NCI-H345 (cell line): ENCODE results near the gene INTS11.
A peak's percentile ranks its signal among the peaks of the same experiment; 100 is the strongest.

Experiments
- DNase-seq: peaks from one replicate; lab custom pipeline; 2025; lab: John Stamatoyannopoulos, UW

Gene INTS11

GRCh38 chr1:1343811-1344421 is 19.5 kb upstream of the INTS11 start:
- DNase-seq = no peak

GRCh38 chr1:1342584-1343115 is 18.2 kb upstream of the INTS11 start:
- no peak for DNase-seq

GRCh38 chr1:1342061-1342562 is 17.7 kb upstream of the INTS11 start:
- no peak for DNase-seq

- no peak for DNase-seq
Measured at GRCh38 chr1:1341549-1342021, 17.1 kb upstream of the INTS11 start.

GRCh38 chr1:1340791-1341548 is 16.5 kb upstream of the INTS11 start:
- DNase-seq = no peak

GRCh38 chr1:1340185-1340584 is 15.7 kb upstream of the INTS11 start:
- DNase-seq = no peak

GRCh38 chr1:1338278-1338677 is 13.8 kb upstream of the INTS11 start:
- no peak for DNase-seq

- no peak for DNase-seq
Measured at GRCh38 chr1:1337793-1338147, 13.3 kb upstream of the INTS11 start.

- no peak for DNase-seq
Measured at GRCh38 chr1:1336931-1337792, 12.7 kb upstream of the INTS11 start.

GRCh38 chr1:1336446-1336845 is 12.0 kb upstream of the INTS11 start:
- no peak for DNase-seq

- no peak for DNase-seq
Measured at GRCh38 chr1:1335792-1336248, 11.4 kb upstream of the INTS11 start.

GRCh38 chr1:1335283-1335682 is 10.8 kb upstream of the INTS11 start:
- no peak for DNase-seq

GRCh38 chr1:1334835-1335234 is 10.4 kb upstream of the INTS11 start:
- DNase-seq = no peak

GRCh38 chr1:1333551-1334241 is 9.2 kb upstream of the INTS11 start:
- no peak for DNase-seq

- DNase-seq = no peak
Measured at GRCh38 chr1:1332774-1333480, 8.5 kb upstream of the INTS11 start.

- DNase-seq = no peak
Measured at GRCh38 chr1:1332031-1332755, 7.7 kb upstream of the INTS11 start.

GRCh38 chr1:1331068-1331965 is 6.9 kb upstream of the INTS11 start, which contains the start of gene TAS1R3:
Gene TAS1R3, plus strand, starts transcription at chr1:1331280. Its CDS starts 66 bp downstream, at chr1:1331346.
- DNase-seq = peak; percentile 11

- DNase-seq = no peak
Measured at GRCh38 chr1:1330366-1331067, 6.1 kb upstream of the INTS11 start.
